ENCODE data around the gene STX1B.

GRCh38 chr16:31036691-31037090, 26.3 kb upstream of the STX1B start:
- TF ChIP-seq EP300 (IDR thresholded peaks at IDR 0.05; ENCODE audit: low read depth) (no peak), CTCF (IDR thresholded peaks at IDR 0.05) (no peak), POLR2A (IDR thresholded peaks at IDR 0.05) (no peak), POLR2AphosphoS5 (IDR thresholded peaks at IDR 0.05) (no peak)
